ENCODE data around the gene MSX1. TPM values are rescaled to one million over a fixed set of nuclear protein-coding genes. Genes with fewer than 3 reads are reported as not detected.

MSX1 gene
- polyA plus RNA-seq, 2 of the 4 experiments (the other 2 are of a cell fraction), result 2.2 to 2.8 TPM

DNA sequence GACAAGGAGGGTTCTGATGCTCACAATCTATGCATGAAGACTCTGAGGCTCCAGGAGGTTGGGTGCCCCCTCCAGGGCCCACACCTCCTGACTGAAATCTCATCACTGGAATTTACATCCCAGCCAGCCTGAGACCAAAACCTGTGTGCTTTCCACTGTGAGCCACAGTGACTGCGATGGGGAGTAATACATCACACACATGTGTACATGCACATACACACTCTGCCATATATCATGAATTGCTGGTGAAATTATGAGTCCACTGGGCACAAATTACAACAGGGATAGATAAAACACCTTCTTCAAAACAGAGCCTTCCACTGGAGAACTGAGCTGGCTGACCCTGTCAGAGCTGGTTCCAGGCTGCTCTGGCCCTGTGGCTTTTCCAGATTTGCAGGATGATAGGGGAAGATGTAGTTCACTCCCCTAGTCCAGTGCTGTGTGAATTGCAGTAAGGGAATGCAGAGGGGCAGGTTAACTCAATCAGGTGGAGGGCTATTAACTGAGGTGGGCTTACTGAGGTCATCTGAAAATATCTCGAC lies 35.8 kb upstream of the MSX1 start:
- ChIA-PET CTCF (no interaction called here), POLR2A (no interaction called here)
- H3K4me1 ChIP-seq, result no peaks in the 10 kb centered on the region
- no peak overlapping the region for H3K27ac ChIP-seq
- H3K4me2 ChIP-seq, result no peak overlapping the region
- H3K4me3 ChIP-seq, result no peak overlapping the region
- no peaks in the 10 kb centered on the region for H3K9me3 ChIP-seq
- ATAC-seq, result no peak
- no peak for DNase-seq (ENCODE audit: low read depth in 1 of 2, low spot score in 1 of 2)
- FAIRE-seq, result no peak
- no peak for TF ChIP-seq KDM5A (IDR thresholded peaks at IDR 0.05)
- no peak for TF ChIP-seq CBX2 (IDR thresholded peaks at IDR 0.05; ENCODE audit: borderline replicate concordance, low read depth)
- no peak for TF ChIP-seq FOSB (CRISPR knock-in tag; IDR thresholded peaks at IDR 0.05)
- no peak for TF ChIP-seq TFCP2L1 (CRISPR knock-in tag; IDR thresholded peaks at IDR 0.05)
- TF ChIP-seq ZSCAN20 (CRISPR knock-in tag; IDR thresholded peaks at IDR 0.05), result no peak
- no peak for TF ChIP-seq FOXS1 (CRISPR knock-in tag; IDR thresholded peaks at IDR 0.05)
- TF ChIP-seq, protein P1, sequence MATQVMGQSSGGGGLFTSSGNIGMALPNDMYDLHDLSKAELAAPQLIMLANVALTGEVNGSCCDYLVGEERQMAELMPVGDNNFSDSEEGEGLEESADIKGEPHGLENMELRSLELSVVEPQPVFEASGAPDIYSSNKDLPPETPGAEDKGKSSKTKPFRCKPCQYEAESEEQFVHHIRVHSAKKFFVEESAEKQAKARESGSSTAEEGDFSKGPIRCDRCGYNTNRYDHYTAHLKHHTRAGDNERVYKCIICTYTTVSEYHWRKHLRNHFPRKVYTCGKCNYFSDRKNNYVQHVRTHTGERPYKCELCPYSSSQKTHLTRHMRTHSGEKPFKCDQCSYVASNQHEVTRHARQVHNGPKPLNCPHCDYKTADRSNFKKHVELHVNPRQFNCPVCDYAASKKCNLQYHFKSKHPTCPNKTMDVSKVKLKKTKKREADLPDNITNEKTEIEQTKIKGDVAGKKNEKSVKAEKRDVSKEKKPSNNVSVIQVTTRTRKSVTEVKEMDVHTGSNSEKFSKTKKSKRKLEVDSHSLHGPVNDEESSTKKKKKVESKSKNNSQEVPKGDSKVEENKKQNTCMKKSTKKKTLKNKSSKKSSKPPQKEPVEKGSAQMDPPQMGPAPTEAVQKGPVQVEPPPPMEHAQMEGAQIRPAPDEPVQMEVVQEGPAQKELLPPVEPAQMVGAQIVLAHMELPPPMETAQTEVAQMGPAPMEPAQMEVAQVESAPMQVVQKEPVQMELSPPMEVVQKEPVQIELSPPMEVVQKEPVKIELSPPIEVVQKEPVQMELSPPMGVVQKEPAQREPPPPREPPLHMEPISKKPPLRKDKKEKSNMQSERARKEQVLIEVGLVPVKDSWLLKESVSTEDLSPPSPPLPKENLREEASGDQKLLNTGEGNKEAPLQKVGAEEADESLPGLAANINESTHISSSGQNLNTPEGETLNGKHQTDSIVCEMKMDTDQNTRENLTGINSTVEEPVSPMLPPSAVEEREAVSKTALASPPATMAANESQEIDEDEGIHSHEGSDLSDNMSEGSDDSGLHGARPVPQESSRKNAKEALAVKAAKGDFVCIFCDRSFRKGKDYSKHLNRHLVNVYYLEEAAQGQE (IDR thresholded peaks at IDR 0.05), result no peak
- TF ChIP-seq NFE2L2 (conservative IDR thresholded peaks at IDR 0.05; ENCODE audit: low read length), result no peak
- TF ChIP-seq ZFP36 (IDR thresholded peaks at IDR 0.05; ENCODE audit: borderline replicate concordance, partially characterized antibody), result no peak
- no peak for TF ChIP-seq CHD2 (IDR thresholded peaks at IDR 0.05; ENCODE audit: low read length, partially characterized antibody)
- TF ChIP-seq, protein P2, sequence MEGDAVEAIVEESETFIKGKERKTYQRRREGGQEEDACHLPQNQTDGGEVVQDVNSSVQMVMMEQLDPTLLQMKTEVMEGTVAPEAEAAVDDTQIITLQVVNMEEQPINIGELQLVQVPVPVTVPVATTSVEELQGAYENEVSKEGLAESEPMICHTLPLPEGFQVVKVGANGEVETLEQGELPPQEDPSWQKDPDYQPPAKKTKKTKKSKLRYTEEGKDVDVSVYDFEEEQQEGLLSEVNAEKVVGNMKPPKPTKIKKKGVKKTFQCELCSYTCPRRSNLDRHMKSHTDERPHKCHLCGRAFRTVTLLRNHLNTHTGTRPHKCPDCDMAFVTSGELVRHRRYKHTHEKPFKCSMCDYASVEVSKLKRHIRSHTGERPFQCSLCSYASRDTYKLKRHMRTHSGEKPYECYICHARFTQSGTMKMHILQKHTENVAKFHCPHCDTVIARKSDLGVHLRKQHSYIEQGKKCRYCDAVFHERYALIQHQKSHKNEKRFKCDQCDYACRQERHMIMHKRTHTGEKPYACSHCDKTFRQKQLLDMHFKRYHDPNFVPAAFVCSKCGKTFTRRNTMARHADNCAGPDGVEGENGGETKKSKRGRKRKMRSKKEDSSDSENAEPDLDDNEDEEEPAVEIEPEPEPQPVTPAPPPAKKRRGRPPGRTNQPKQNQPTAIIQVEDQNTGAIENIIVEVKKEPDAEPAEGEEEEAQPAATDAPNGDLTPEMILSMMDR (IDR thresholded peaks at IDR 0.05), result no peak
- TF ChIP-seq, protein P3, sequence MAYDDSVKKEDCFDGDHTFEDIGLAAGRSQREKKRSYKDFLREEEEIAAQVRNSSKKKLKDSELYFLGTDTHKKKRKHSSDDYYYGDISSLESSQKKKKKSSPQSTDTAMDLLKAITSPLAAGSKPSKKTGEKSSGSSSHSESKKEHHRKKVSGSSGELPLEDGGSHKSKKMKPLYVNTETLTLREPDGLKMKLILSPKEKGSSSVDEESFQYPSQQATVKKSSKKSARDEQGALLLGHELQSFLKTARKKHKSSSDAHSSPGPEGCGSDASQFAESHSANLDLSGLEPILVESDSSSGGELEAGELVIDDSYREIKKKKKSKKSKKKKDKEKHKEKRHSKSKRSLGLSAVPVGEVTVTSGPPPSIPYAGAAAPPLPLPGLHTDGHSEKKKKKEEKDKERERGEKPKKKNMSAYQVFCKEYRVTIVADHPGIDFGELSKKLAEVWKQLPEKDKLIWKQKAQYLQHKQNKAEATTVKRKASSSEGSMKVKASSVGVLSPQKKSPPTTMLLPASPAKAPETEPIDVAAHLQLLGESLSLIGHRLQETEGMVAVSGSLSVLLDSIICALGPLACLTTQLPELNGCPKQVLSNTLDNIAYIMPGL (CRISPR knock-in tag; IDR thresholded peaks at IDR 0.05; ENCODE audit: borderline replicate concordance), result no peak
- no peak for TF ChIP-seq RFX5 (IDR thresholded peaks at IDR 0.05)
- 6% methylated on average over 2 of the region's 2 CpGs for WGBS (ENCODE audit: missing lambda C conversion rate)

DNA sequence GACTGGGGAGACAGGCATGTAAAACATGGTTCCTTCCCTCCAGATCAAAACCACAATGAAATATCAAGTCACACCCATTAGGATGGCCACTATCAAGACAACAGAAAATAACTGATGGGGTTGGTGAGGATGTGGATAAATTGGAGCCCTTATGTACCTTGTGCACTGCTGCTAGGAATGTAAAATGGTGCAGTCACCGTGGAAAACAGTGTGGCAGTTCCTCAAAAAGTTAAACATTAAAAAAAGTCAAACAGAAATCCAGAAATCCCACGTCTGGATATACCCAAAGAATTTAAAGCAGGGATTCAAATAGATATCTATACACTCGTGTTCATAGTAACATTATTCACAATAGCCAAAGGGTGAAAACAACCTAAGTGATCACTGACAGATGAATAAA lies 35.2 kb upstream of the MSX1 start:
- CTCF ChIA-PET, result no interaction called here
- no peak overlapping the region for H3K4me2 ChIP-seq
- H3K4me1 ChIP-seq, result no peaks in the 10 kb centered on the region
- POLR2A ChIA-PET, result no interaction called here
- H3K4me3 ChIP-seq, result no peak overlapping the region
- no peak for FAIRE-seq
- no peak overlapping the region for H3K27ac ChIP-seq
- WGBS (ENCODE audit: missing lambda C conversion rate), result 1% methylated on average over 3 of the region's 3 CpGs
- no peak for DNase-seq (ENCODE audit: low read depth in 1 of 2, low spot score in 1 of 2)
- H3K9me3 ChIP-seq, result no peaks in the 10 kb centered on the region
- no peak for ATAC-seq
- TF ChIP-seq ZNF302 (CRISPR knock-in tag; IDR thresholded peaks at IDR 0.05), result no peak
- no peak for TF ChIP-seq RARB (CRISPR knock-in tag; IDR thresholded peaks at IDR 0.05)
- no peak for TF ChIP-seq JUN (IDR thresholded peaks at IDR 0.05)
- TF ChIP-seq CHD4 (IDR thresholded peaks at IDR 0.05; ENCODE audit: borderline replicate concordance), result no peak
- TF ChIP-seq FOXS1 (CRISPR knock-in tag; IDR thresholded peaks at IDR 0.05), result no peak
- TF ChIP-seq, protein P4, sequence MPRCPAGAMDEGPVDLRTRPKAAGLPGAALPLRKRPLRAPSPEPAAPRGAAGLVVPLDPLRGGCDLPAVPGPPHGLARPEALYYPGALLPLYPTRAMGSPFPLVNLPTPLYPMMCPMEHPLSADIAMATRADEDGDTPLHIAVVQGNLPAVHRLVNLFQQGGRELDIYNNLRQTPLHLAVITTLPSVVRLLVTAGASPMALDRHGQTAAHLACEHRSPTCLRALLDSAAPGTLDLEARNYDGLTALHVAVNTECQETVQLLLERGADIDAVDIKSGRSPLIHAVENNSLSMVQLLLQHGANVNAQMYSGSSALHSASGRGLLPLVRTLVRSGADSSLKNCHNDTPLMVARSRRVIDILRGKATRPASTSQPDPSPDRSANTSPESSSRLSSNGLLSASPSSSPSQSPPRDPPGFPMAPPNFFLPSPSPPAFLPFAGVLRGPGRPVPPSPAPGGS (IDR thresholded peaks at IDR 0.05), result no peak
- no peak for TF ChIP-seq NFE2L2 (conservative IDR thresholded peaks at IDR 0.05; ENCODE audit: low read length)
- TF ChIP-seq HDAC2 (IDR thresholded peaks at IDR 0.05), result no peak
- TF ChIP-seq, protein P5, sequence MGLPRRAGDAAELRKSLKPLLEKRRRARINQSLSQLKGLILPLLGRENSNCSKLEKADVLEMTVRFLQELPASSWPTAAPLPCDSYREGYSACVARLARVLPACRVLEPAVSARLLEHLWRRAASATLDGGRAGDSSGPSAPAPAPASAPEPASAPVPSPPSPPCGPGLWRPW (IDR thresholded peaks at IDR 0.05), result no peak
- no peak for TF ChIP-seq HOXA7 (CRISPR knock-in tag; IDR thresholded peaks at IDR 0.05)
- no peak for TF ChIP-seq TP53 (CRISPR knock-in tag; IDR thresholded peaks at IDR 0.05)
- TF ChIP-seq CHD2 (IDR thresholded peaks at IDR 0.05; ENCODE audit: low read length, partially characterized antibody), result no peak
- TF ChIP-seq, protein P6, sequence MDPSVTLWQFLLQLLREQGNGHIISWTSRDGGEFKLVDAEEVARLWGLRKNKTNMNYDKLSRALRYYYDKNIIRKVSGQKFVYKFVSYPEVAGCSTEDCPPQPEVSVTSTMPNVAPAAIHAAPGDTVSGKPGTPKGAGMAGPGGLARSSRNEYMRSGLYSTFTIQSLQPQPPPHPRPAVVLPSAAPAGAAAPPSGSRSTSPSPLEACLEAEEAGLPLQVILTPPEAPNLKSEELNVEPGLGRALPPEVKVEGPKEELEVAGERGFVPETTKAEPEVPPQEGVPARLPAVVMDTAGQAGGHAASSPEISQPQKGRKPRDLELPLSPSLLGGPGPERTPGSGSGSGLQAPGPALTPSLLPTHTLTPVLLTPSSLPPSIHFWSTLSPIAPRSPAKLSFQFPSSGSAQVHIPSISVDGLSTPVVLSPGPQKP (IDR thresholded peaks at IDR 0.05; ENCODE audit: low read depth, low read length), result no peak
- TF ChIP-seq CBX8 (IDR thresholded peaks at IDR 0.05), result no peak
- no peak for TF ChIP-seq RAD21 (conservative IDR thresholded peaks at IDR 0.05 in 1 of 2, IDR thresholded peaks at IDR 0.05 in 1 of 2)
- TF ChIP-seq, protein P7, sequence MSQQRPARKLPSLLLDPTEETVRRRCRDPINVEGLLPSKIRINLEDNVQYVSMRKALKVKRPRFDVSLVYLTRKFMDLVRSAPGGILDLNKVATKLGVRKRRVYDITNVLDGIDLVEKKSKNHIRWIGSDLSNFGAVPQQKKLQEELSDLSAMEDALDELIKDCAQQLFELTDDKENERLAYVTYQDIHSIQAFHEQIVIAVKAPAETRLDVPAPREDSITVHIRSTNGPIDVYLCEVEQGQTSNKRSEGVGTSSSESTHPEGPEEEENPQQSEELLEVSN (IDR thresholded peaks at IDR 0.05; ENCODE audit: borderline replicate concordance, low read depth), result no peak
- no peak for TF ChIP-seq CEBPB (IDR thresholded peaks at IDR 0.05)
- no peak for TF ChIP-seq KDM5A (IDR thresholded peaks at IDR 0.05)

Data from A549 (cell line).